Measurements from ENCODE around the gene TRPM4.

TRPM4 gene

GRCh38 chr19:49249933-49250332 is 92.3 kb downstream of the TRPM4 start:
- Histone ChIP-seq H3K9me3 (ENCODE audit: control insufficient read depth in 2 of 2, low read length in 2 of 2) (no peaks in the 10 kb centered on the region), H3K4me3 (ENCODE audit: low read length in 2 of 2) (no peak overlapping the region)

GRCh38 chr19:49255674-49256073 is 98.1 kb downstream of the TRPM4 start:
- Histone ChIP-seq H3K4me3 (ENCODE audit: low read length in 2 of 2) (no peak overlapping the region), H3K27ac (ENCODE audit: low read depth in 2 of 2, low read length in 2 of 2) (no peak overlapping the region), H3K9me3 (ENCODE audit: control insufficient read depth in 2 of 2, low read length in 2 of 2) (peaks cover 5 to 6% of the 10 kb centered on the region in 2 donors), H3K4me1 (ENCODE audit: control insufficient read depth in 2 of 2, insufficient read depth in 2 of 2, low read length in 2 of 2) (no peaks in the 10 kb centered on the region), H3K9ac (ENCODE audit: low read depth in 1 of 2, low read length in 2 of 2) (no peak overlapping the region), H3K36me3 (ENCODE audit: control insufficient read depth in 2 of 2, insufficient read depth in 2 of 2, low read length in 2 of 2) (no peaks in the 10 kb centered on the region), H3K27me3 (ENCODE audit: control insufficient read depth in 2 of 2, insufficient read depth in 2 of 2, low read length in 2 of 2) (no peaks in the 10 kb centered on the region)

More at GRCh38 chr19:49249933-49250332, 92.3 kb downstream of the TRPM4 start:
- Histone ChIP-seq H3K27me3 (ENCODE audit: control insufficient read depth in 2 of 2, insufficient read depth in 2 of 2, low read length in 2 of 2) (no peaks in the 10 kb centered on the region), H3K27ac (ENCODE audit: low read depth in 2 of 2, low read length in 2 of 2) (no peak overlapping the region), H3K36me3 (ENCODE audit: control insufficient read depth in 2 of 2, insufficient read depth in 2 of 2, low read length in 2 of 2) (no peaks in the 10 kb centered on the region), H3K4me1 (ENCODE audit: control insufficient read depth in 2 of 2, insufficient read depth in 2 of 2, low read length in 2 of 2) (no peaks in the 10 kb centered on the region), H3K9ac (ENCODE audit: low read depth in 1 of 2, low read length in 2 of 2) (no peak overlapping the region)

GRCh38 chr19:49256691-49257090 is 99.1 kb downstream of the TRPM4 start:
- H3K4me1 ChIP-seq (ENCODE audit: control insufficient read depth in 2 of 2, insufficient read depth in 2 of 2, low read length in 2 of 2) = no peaks in the 10 kb centered on the region
- peaks cover 5 to 6% of the 10 kb centered on the region in 2 donors for H3K9me3 ChIP-seq (ENCODE audit: control insufficient read depth in 2 of 2, low read length in 2 of 2)
- H3K27ac ChIP-seq (ENCODE audit: low read depth in 2 of 2, low read length in 2 of 2) = no peak overlapping the region
- no peaks in the 10 kb centered on the region for H3K27me3 ChIP-seq (ENCODE audit: control insufficient read depth in 2 of 2, insufficient read depth in 2 of 2, low read length in 2 of 2)
- no peaks in the 10 kb centered on the region for H3K36me3 ChIP-seq (ENCODE audit: control insufficient read depth in 2 of 2, insufficient read depth in 2 of 2, low read length in 2 of 2)
- no peak overlapping the region for H3K4me3 ChIP-seq (ENCODE audit: low read length in 2 of 2)
- H3K9ac ChIP-seq (ENCODE audit: low read depth in 1 of 2, low read length in 2 of 2) = no peak overlapping the region

All from mucosa of rectum (tissue), 2 donors.